ENCODE measurements around the gene ST3GAL2.

Gene ST3GAL2

GRCh38 chr16:70398177-70398743 lies 40.6 kb downstream of the ST3GAL2 start:
- TF ChIP-seq POLR2AphosphoS5 (IDR thresholded peaks at IDR 0.05; ENCODE audit: low read depth) (no peak), REST (IDR thresholded peaks at IDR 0.05; ENCODE audit: insufficient replicate concordance, low read depth) (no peak)
- H3K27ac ChIP-seq (replicated peaks): no peak overlapping the region
- no peak overlapping the region for H3K4me3 ChIP-seq (replicated peaks; ENCODE audit: insufficient read depth, low read length)
- no peaks in the 10 kb centered on the region for H3K27me3 ChIP-seq (ENCODE audit: insufficient read depth, poor library complexity, severe bottlenecking)
- DNase-seq (ENCODE audit: low read depth in 1 of 2, low spot score in 1 of 2): no peak

GRCh38 chr16:70396246-70396904 lies 42.5 kb downstream of the ST3GAL2 start:
- no peak overlapping the region for H3K27ac ChIP-seq (replicated peaks)
- DNase-seq (ENCODE audit: low read depth in 1 of 2, low spot score in 1 of 2): peak; percentile 40 to 73
- no peak for TF ChIP-seq GABPA (IDR thresholded peaks at IDR 0.05; ENCODE audit: low read depth)
- TF ChIP-seq REST (IDR thresholded peaks at IDR 0.05; ENCODE audit: insufficient replicate concordance, low read depth): no peak
- no peak for TF ChIP-seq POLR2AphosphoS5 (IDR thresholded peaks at IDR 0.05; ENCODE audit: low read depth)
- no peak for TF ChIP-seq SPI1 (IDR thresholded peaks at IDR 0.05; ENCODE audit: borderline replicate concordance, low read depth)

GRCh38 chr16:70395345-70395901 lies 43.5 kb downstream of the ST3GAL2 start:
- peak; percentile 44 to 77 for DNase-seq (ENCODE audit: low read depth in 1 of 2, low spot score in 1 of 2)
- no peaks in the 10 kb centered on the region for H3K27me3 ChIP-seq (ENCODE audit: insufficient read depth, poor library complexity, severe bottlenecking)
- no peak for TF ChIP-seq GABPA (IDR thresholded peaks at IDR 0.05; ENCODE audit: low read depth)
- no peak for TF ChIP-seq SPI1 (IDR thresholded peaks at IDR 0.05; ENCODE audit: borderline replicate concordance, low read depth)
- TF ChIP-seq CTCF (IDR thresholded peaks at IDR 0.05; ENCODE audit: insufficient read depth, low read length): peak; percentile 75
- TF ChIP-seq REST (IDR thresholded peaks at IDR 0.05; ENCODE audit: insufficient replicate concordance, low read depth): no peak
- TF ChIP-seq POLR2AphosphoS5 (IDR thresholded peaks at IDR 0.05; ENCODE audit: low read depth): no peak
- H3K4me3 ChIP-seq (replicated peaks; ENCODE audit: insufficient read depth, low read length): no peak overlapping the region
- no peak overlapping the region for H3K27ac ChIP-seq (replicated peaks)

More at GRCh38 chr16:70396246-70396904, 42.5 kb downstream of the ST3GAL2 start:
- H3K4me3 ChIP-seq (replicated peaks; ENCODE audit: insufficient read depth, low read length): no peak overlapping the region
- H3K27me3 ChIP-seq (ENCODE audit: insufficient read depth, poor library complexity, severe bottlenecking): no peaks in the 10 kb centered on the region

- Histone ChIP-seq H3K27me3 (ENCODE audit: insufficient read depth, poor library complexity, severe bottlenecking) (no peaks in the 10 kb centered on the region), H3K27ac (replicated peaks) (no peak overlapping the region), H3K4me3 (replicated peaks; ENCODE audit: insufficient read depth, low read length) (no peak overlapping the region)
- no peak for DNase-seq (ENCODE audit: low read depth in 1 of 2, low spot score in 1 of 2)
- TF ChIP-seq GABPA (IDR thresholded peaks at IDR 0.05; ENCODE audit: low read depth): no peak
- no peak for TF ChIP-seq POLR2AphosphoS5 (IDR thresholded peaks at IDR 0.05; ENCODE audit: low read depth)
- TF ChIP-seq CTCF (IDR thresholded peaks at IDR 0.05; ENCODE audit: insufficient read depth, low read length): no peak
Measured at GRCh38 chr16:70394853-70395252, 44.0 kb downstream of the ST3GAL2 start.

All from HL-60 (cell line).